Thoracic aorta (tissue), 2 donors: Measurements from ENCODE around the gene CPN2. TPM values are rescaled to one million over a fixed set of nuclear protein-coding genes. Genes with fewer than 3 reads are reported as not detected.

ENCODE experiments used
- ATAC-seq: fragments of 150-250 bp; one replicate; pipeline ENCODE4 v1.8.0; 2017; ENCODE audit warnings: low read depth; ENCODE audit not compliant: insufficient number of reproducible peaks, low FRiP score
- DNase-seq: peaks from one replicate; pipeline ENCODE4 v3.0.0-alpha.2; 2020; ENCODE audit warnings: low spot score
- H3K27ac ChIP-seq, 2 donors: fragments of 200-600 bp; sonication (generic); 1 replicate in 1 of 2; 2 replicates in 1 of 2; pipeline ENCODE4 v1.5.1; 2016; ENCODE audit warnings: mild to moderate bottlenecking in 2 of 2, moderate library complexity in 2 of 2
- H3K27me3 ChIP-seq: fragments of 200-600 bp; sonication (generic); replicated peaks from 2 replicates; pipeline ENCODE4 v1.6.0; 2016; ENCODE audit warnings: mild to moderate bottlenecking; ENCODE audit not compliant: insufficient read depth
- H3K36me3 ChIP-seq: fragments of 200-600 bp; sonication (generic); one replicate; pipeline ENCODE4 v1.5.1; 2016
- H3K4me1 ChIP-seq, 2 donors: fragments of 200-600 bp; sonication (generic); 1 replicate in 1 of 2; 2 replicates in 1 of 2; pipeline versions ENCODE4 v1.5.1 to v1.6.0; 2016; ENCODE audit warnings: low read depth in 2 of 2, mild to moderate bottlenecking in 1 of 2; ENCODE audit not compliant: control insufficient read depth in 1 of 2
- H3K4me3 ChIP-seq: fragments of 200-600 bp; sonication (generic); 2 replicates; pipeline ENCODE4 v1.5.1; 2016; ENCODE audit warnings: mild to moderate bottlenecking
- H3K9me3 ChIP-seq: fragments of 200-600 bp; sonication (generic); 2 replicates; pipeline ENCODE4 v1.5.1; 2016
- CTCF ChIP-seq: fragments of 200-600 bp; sonication (generic); IDR thresholded peaks from one replicate; pipeline ENCODE4 v1.5.1; 2019; ENCODE audit warnings: antibody characterized with exemption
- total RNA-seq, 2 donors: library from RNA; depleted of rRNA; stranded (reverse); fragments of >200 nt; gene quantifications; one replicate each; pipeline versions ENCODE4 v1.1.0 to v1.2.3, GENCODE V29; 2016

Gene CPN2
- total RNA-seq, 2 donors from 2014 or later, result not detected

GRCh38 chr3:194389269-194389668 is 38.1 kb upstream of the CPN2 start:
- no peak for TF ChIP-seq CTCF
- no peaks in the 10 kb centered on the region for H3K9me3 ChIP-seq
- no peaks in the 10 kb centered on the region for H3K4me1 ChIP-seq
- no peaks in the 10 kb centered on the region for H3K27me3 ChIP-seq
- H3K36me3 ChIP-seq, result no peaks in the 10 kb centered on the region
- H3K27ac ChIP-seq, result no peak overlapping the region
- ATAC-seq (no peak), DNase-seq (no peak)
- H3K4me3 ChIP-seq, result no peak overlapping the region

- TF ChIP-seq CTCF, result no peak
- no peak for DNase-seq
Measured at GRCh38 chr3:194387926-194388418, 36.8 kb upstream of the CPN2 start.

GRCh38 chr3:194387276-194387675 is 36.1 kb upstream of the CPN2 start:
- Histone ChIP-seq H3K36me3 (no peaks in the 10 kb centered on the region), H3K9me3 (no peaks in the 10 kb centered on the region), H3K4me1 (no peaks in the 10 kb centered on the region), H3K27ac (no peak overlapping the region), H3K4me3 (no peak overlapping the region), H3K27me3 (no peaks in the 10 kb centered on the region)
- ATAC-seq (no peak), DNase-seq (no peak)
- no peak for TF ChIP-seq CTCF

More at GRCh38 chr3:194387926-194388418, 36.8 kb upstream of the CPN2 start:
- no peaks in the 10 kb centered on the region for H3K27me3 ChIP-seq
- H3K9me3 ChIP-seq, result no peaks in the 10 kb centered on the region
- H3K36me3 ChIP-seq, result no peaks in the 10 kb centered on the region
- ATAC-seq, result no peak
- no peak overlapping the region for H3K27ac ChIP-seq
- no peaks in the 10 kb centered on the region for H3K4me1 ChIP-seq
- H3K4me3 ChIP-seq, result no peak overlapping the region

GRCh38 chr3:194386648-194387047 is 35.5 kb upstream of the CPN2 start:
- Histone ChIP-seq H3K9me3 (no peaks in the 10 kb centered on the region), H3K36me3 (no peaks in the 10 kb centered on the region), H3K27me3 (no peaks in the 10 kb centered on the region), H3K27ac (no peak overlapping the region), H3K4me3 (no peak overlapping the region), H3K4me1 (no peaks in the 10 kb centered on the region)
- DNase-seq, result no peak
- no peak for TF ChIP-seq CTCF
- no peak for ATAC-seq

GRCh38 chr3:194386066-194386465 is 34.9 kb upstream of the CPN2 start:
- no peaks in the 10 kb centered on the region for H3K9me3 ChIP-seq
- no peak for DNase-seq
- no peaks in the 10 kb centered on the region for H3K4me1 ChIP-seq
- no peaks in the 10 kb centered on the region for H3K36me3 ChIP-seq
- ATAC-seq, result no peak
- no peak for TF ChIP-seq CTCF
- no peaks in the 10 kb centered on the region for H3K27me3 ChIP-seq
- no peak overlapping the region for H3K27ac ChIP-seq
- H3K4me3 ChIP-seq, result no peak overlapping the region
